NCI-H460 (cell line): ENCODE measurements around the gene PROC. TPM values are rescaled to one million over a fixed set of nuclear protein-coding genes. Genes with fewer than 3 reads are reported as not detected.

Source experiments
- DNase-seq: peaks from one replicate; pipeline ENCODE4 v3.0.0-alpha.2; 2016; ENCODE audit warnings: low read depth; ENCODE audit errors: extremely low read depth
- small RNA-seq, 2 experiments: library from RNA; depleted of rRNA; stranded (forward); fragments of <200 nt; gene quantifications; one replicate each; pipeline ENCODE3, GENCODE V24; 2014
- total RNA-seq: library from RNA; depleted of rRNA; stranded (reverse); fragments of >200 nt; shearing (Covaris generic); gene quantifications from 2 replicates; pipeline ENCODE4 v1.2.3, GENCODE V29; 2014; rRNA removed

The PROC gene
- total RNA-seq, 1 experiment from 2014 or later: 0.15 TPM

GRCh38 chr2:127453392-127454171 lies 35.4 kb downstream of the PROC start:
- DNase-seq: no peak

DNA sequence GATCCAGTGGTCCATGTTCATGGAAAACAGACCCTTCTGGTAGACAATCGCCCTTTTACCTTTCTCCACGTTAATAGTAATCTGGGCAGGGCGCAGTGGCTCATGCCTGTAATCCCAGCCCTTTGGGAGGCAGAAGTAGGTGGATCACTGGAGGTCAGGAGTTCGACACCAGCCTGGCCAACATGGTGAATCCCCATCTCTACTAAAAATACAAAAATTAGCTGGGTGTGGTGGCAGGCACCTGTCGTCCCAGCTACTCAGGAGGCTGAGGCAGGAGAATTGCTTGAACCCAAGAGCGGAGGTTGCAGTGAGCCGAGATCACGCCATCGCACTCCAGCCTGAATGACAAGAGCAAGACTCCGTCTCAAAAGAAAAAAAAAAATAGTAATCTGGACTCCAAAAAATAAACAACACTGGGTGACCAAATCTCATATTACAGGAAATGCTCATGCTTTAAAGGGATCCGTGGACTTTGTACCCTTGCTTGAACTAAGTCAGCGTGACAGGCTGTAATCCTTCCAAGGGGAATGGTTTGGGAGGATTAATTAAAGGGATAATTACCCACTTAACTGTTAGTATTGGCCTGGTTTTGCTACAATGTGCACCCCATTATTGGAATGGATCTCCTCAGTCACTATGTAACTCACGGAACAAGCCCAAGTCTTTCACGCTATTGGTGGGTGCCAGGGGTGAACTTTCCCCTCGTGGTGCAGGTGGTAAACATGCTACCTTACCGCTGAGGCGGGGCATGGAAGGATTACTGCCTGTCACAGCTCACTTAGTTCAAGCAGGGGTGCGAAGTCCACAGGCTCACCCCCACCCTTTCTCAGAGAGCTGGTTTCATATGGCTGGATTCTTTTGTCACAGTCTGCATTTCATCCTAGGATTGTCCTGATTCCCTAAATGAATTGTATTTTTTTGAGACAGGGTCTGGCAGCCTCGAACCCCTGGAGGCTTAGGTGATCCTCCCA lies 36.7 kb downstream of the PROC start:
- DNase-seq: no peak

GRCh38 chr2:127455566-127456493 lies 37.6 kb downstream of the PROC start:
- DNase-seq: no peak

DNA sequence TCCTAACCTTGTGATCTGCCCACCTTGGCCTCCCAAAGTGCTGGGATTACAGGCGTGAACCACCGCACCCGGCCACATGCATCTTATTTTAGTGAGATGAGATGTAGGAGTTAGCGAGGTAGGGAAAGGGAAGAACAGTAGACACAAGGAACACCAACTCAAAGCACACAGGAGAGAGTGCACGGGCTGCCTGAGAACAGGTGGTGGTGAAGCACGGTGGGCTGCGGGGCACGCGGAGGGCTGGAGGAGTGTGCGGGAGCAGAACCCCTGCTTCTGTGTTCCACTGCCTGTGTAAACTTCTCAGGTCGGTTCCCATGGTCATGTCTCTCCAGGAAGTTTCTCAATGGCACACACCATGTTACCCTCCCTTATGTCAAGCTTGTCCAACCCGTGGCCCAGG lies 38.7 kb downstream of the PROC start:
- DNase-seq: no peak

DNA sequence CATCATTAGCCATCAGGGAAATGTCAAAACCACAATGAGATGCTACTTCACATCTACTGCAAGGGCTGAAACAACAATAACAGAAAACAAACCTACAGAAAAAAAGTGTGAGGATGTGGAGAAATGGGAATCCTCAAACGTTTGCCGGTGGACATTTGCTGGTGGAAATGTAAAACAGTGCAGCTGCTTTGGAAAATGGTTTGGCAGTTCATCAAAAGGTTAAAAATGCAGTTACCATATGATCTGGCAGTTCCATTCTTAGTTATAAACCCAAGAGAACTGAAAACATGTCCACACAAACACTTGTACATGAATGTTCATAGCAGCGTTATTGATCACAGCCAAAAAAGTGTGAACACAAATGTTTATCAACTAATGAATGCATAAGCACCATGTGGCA lies 44.2 kb downstream of the PROC start:
- DNase-seq: no peak

DNA sequence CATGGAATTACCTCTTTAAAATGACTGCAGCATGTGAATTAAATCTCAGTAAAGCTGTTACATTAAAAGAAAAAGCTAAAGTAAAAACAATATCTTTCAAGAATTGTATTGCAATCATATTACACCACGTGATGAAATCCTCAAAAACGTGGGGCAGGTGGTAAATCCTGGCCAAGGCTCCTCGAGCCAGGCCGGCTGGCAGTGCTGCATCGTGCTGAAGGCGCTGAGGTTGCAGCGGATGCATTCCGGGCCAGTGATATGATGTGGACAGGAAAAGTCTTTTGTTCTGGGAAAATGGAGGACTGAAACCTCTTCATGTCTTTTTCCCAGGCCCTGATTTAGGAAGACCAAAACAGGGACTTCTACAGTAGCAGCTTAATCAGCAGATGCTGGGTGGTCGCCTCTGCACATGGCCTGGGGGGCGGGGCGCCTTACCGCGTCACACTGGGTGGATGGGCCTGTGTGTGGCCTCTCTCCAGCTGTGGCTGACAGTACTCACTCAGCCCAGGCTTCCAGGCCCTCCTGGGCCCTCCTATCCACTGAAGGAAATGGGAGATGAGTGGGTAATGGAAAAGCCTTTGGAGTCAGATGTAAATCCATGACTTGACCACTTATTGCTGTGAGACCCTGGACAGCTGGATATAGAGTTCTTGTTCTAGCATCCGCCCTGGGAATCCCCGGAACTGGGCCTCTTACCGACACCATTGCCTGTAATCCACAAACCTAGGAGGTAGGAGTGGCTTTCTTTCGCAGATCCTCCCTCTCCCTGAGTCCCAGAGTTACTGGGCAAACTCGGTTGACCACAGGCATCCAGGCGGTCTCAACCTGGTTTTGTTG lies 45.1 kb downstream of the PROC start:
- DNase-seq: no peak

GRCh38 chr2:127464470-127465257 lies 46.4 kb downstream of the PROC start:
- DNase-seq: no peak

DNA sequence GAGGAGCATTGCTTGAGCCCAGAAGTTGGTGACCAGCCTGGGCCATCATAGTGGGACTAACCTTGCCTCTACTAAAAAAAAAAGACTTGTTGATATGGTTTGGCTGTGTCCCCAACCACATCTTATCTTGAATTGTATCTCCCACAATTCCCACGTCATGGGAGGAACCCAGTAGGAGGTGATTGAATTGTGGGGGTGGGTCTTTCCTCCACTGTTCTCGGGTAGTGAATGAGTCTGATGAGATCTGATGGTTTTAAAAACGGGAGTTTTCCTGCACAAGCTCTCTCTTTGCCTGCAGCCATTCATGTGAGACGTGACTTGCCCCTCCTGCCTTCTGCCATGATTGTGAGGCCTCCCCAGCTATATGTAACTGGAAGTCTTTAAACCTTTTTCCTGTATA lies 47.0 kb downstream of the PROC start:
- DNase-seq: no peak

- DNase-seq: no peak
Measured at GRCh38 chr2:127469051-127469450, 50.8 kb downstream of the PROC start.

DNA sequence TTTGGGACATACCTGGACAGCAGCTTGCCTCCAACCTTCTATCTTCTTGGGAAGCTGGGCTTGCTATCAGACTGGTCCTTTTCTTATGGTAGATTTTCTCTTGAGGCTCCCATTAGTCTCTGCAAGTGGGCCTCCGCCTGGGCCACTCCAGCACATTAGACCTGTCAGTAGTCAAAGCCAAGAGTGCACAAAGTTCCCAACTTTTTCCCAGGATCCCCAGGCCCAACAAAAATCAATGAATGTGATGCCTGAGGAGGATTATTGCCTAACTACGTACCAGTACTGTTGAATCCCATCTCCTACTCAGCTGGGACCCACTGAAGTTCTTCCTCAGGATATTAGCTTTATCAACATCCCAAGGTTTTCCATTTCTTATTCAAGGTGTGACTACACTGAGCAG lies 51.7 kb downstream of the PROC start:
- no peak for DNase-seq

DNA sequence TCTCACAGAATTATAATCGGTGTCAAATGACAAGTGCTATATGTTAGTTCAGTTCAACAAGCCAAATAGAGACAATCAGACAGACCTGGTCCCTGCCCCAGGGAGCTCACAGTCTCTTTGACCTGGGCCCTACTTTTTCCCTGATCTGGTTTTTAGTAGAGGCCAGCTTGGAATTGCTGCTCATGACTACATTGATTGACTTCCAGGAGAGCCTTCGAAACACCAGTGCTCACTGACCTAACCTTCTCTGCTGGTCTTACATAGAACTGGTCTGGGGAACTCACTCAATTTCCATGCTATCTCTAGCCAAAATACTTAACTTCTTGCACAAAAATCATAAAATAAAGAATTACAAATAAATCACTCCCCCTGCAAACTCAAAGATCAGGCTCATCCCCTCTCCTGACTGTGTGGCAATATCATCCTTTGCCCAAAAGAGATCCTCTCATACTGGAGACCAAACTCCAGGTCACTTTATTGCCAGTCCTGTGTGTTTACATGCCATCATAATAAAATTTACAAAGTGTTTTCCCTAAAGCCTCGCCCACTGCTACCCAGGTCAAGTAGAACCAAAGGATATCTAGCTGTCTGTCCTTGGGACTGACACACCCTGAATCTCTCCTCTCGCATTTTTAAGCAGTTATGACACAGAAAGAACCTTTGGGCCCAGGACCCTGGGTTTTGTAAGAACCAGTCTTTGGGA lies 53.2 kb downstream of the PROC start:
- DNase-seq: no peak

DNA sequence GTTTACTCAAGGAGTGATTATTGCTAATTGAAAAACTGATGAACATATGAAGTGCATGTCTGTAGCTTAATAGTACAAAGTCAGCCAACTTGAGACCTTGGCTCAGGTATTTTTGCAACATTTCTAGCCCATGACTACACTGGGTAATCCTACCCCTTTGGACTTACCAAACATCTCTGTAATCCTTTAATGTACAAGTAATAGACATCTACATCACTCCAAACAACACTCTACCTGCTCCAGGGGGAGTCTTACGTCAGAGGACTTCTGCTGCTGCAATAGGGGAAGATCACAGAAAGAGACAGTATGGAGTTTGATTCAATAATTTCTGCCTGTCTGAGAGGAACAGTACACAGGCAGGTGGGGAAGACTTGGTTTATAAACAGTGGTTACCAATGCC lies 54.0 kb downstream of the PROC start:
- DNase-seq: no peak

DNA sequence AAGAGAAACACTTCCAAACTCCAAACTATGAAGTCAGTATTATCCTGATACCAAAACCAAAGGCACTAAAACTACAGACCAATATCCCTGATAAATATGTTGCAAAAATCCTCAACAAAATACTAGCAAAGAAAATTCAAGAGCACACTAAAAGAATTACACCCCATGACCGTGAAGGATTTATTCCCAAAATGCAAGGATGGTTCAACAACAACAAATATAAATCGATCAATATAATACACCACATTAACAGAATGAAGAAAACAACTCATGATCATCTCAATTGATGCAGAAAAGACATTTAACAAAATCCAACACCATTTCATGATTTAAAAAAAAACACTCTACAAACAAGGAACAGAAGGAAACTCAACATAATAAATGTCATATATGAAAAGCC lies 57.6 kb downstream of the PROC start:
- DNase-seq: no peak

Small RNA genes within 50 kb of the gene (small RNA-seq; reads per million reads assigned to genes)
- gene MIR4783: 0 to 0.06 reads per million in 2 experiments
- gene RNU4-48P: 0 reads per million in 2 experiments

Other genes with a start within 250 kb of the PROC start
- not detected in 2 replicates for gene CYP27C1, start 198.1 kb upstream of the PROC start, total RNA-seq
- gene ERCC3, start 124.3 kb upstream of the PROC start, total RNA-seq: 34.2 and 42.1 TPM in 2 replicates
- gene MAP3K2, start 30.5 kb upstream of the PROC start, total RNA-seq: 39.9 and 41.7 TPM in 2 replicates
- 49.7 and 49.8 TPM in 2 replicates for gene IWS1, start 108.1 kb downstream of the PROC start, total RNA-seq
- not detected in 2 replicates for gene MYO7B, start 117.3 kb downstream of the PROC start, total RNA-seq
- not detected in 2 replicates for gene GPR17, start 227.7 kb downstream of the PROC start, total RNA-seq